Liver (tissue), 3 donors: ENCODE measurements around the gene ZDHHC18.

Experiments used
- ATF3 ChIP-seq: IDR thresholded peaks from 2 replicates; pipeline ENCODE4 v1.6.1; 2016; ENCODE audit warnings: antibody characterized with exemption
- GABPA ChIP-seq, 2 donors: IDR thresholded peaks in 1 of 2; conservative IDR thresholded peaks in 1 of 2; 2 replicates each; pipeline ENCODE4 v1.6.1; 2016; ENCODE audit warnings: antibody characterized with exemption in 2 of 2, mild to moderate bottlenecking in 1 of 2, moderate library complexity in 1 of 2
- JUND ChIP-seq, 2 donors: IDR thresholded peaks; 2 replicates each; pipeline ENCODE4 v1.6.1; 2016; ENCODE audit warnings: antibody characterized with exemption in 2 of 2
- RAD21 ChIP-seq, 2 donors: IDR thresholded peaks; 2 replicates each; pipeline ENCODE4 v1.6.1; 2016; ENCODE audit warnings: antibody characterized with exemption in 2 of 2, mild to moderate bottlenecking in 2 of 2
- REST ChIP-seq: IDR thresholded peaks from 2 replicates; pipeline ENCODE4 v1.6.1; 2016; ENCODE audit warnings: antibody characterized with exemption, mild to moderate bottlenecking
- SP1 ChIP-seq: IDR thresholded peaks from 2 replicates; pipeline ENCODE4 v1.6.1; 2018; ENCODE audit warnings: antibody characterized with exemption, mild to moderate bottlenecking
- TAF1 ChIP-seq: conservative IDR thresholded peaks from 2 replicates; pipeline ENCODE4 v1.6.1; 2016; ENCODE audit warnings: antibody characterized with exemption, mild to moderate bottlenecking
- YY1 ChIP-seq: IDR thresholded peaks from 2 replicates; pipeline ENCODE4 v1.6.1; 2016; ENCODE audit warnings: antibody characterized with exemption, mild to moderate bottlenecking
- TF ChIP-seq, protein P1 (sequence below): fragments of 150-350 bp; IDR thresholded peaks from 2 replicates; pipeline ENCODE4 v1.5.1; 2017; ENCODE audit warnings: improper control_type of control experiment, low read depth, low read length; ENCODE audit not compliant: missing input control
- donor health status: healthy.
- donor health status: healthy.

- no peak for TF ChIP-seq YY1
- TF ChIP-seq, protein P1, sequence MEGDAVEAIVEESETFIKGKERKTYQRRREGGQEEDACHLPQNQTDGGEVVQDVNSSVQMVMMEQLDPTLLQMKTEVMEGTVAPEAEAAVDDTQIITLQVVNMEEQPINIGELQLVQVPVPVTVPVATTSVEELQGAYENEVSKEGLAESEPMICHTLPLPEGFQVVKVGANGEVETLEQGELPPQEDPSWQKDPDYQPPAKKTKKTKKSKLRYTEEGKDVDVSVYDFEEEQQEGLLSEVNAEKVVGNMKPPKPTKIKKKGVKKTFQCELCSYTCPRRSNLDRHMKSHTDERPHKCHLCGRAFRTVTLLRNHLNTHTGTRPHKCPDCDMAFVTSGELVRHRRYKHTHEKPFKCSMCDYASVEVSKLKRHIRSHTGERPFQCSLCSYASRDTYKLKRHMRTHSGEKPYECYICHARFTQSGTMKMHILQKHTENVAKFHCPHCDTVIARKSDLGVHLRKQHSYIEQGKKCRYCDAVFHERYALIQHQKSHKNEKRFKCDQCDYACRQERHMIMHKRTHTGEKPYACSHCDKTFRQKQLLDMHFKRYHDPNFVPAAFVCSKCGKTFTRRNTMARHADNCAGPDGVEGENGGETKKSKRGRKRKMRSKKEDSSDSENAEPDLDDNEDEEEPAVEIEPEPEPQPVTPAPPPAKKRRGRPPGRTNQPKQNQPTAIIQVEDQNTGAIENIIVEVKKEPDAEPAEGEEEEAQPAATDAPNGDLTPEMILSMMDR = no peak
- no peak for TF ChIP-seq JUND (IDR thresholded peaks at IDR 0.05)
- TF ChIP-seq SP1 = no peak
- TF ChIP-seq TAF1 = no peak
- no peak for TF ChIP-seq ATF3
- no peak for TF ChIP-seq GABPA (IDR thresholded peaks at IDR 0.05 in 1 of 2, conservative IDR thresholded peaks at IDR 0.05 in 1 of 2)
- no peak for TF ChIP-seq RAD21 (IDR thresholded peaks at IDR 0.05)
- TF ChIP-seq REST = no peak
Measured at GRCh38 chr1:26787381-26787705, 39.1 kb upstream of the ZDHHC18 start.
